Activated T-helper 1 cell treated with anti-CD3 and anti-CD28 coated beads, Interleukin-12 subunit alpha, Interleukin-12 subunit beta, Interleukin-2, Interleukin-4 antibody, amounts not matched to agents 30 ng/mL and 10 ng/mL and 1 ng/mL, durations not matched to agents 14 hours and 24 hours and 36 hours (primary cell): ENCODE results near the gene MTOR. TPM values are rescaled to one million over a fixed set of nuclear protein-coding genes. Genes with fewer than 3 reads are reported as not detected.
A peak's percentile ranks its signal among the peaks of the same experiment; 100 is the strongest.
"Not testable (repeated sequence)": the region's sequence is repeated elsewhere in the genome, so short reads cannot be mapped to it uniquely, and the experiment has no call there.

Experiments used
- DNase-seq: peaks from one replicate; pipeline ENCODE4 v3.0.0; 2021; ENCODE audit warnings: low spot score
- H3K27ac Mint-ChIP-seq: one replicate; pipeline ENCODE4 v1.8.0; 2021; ENCODE audit warnings: mild to moderate bottlenecking, mixed read lengths
- H3K27me3 Mint-ChIP-seq: one replicate; pipeline ENCODE4 v1.8.0; 2022; ENCODE audit warnings: mild to moderate bottlenecking, moderate library complexity, mixed read lengths; ENCODE audit not compliant: insufficient read depth
- H3K36me3 Mint-ChIP-seq: one replicate; pipeline ENCODE4 v1.8.0; 2021; ENCODE audit warnings: low read depth, mixed read lengths
- H3K4me1 Mint-ChIP-seq: one replicate; pipeline ENCODE4 v1.8.0; 2021; ENCODE audit warnings: low read depth, mixed read lengths
- H3K4me3 Mint-ChIP-seq: one replicate; pipeline ENCODE4 v1.8.0; 2021; ENCODE audit warnings: mild to moderate bottlenecking, moderate library complexity, mixed read lengths
- H3K9me3 Mint-ChIP-seq: one replicate; pipeline ENCODE4 v1.8.0; 2021; ENCODE audit warnings: mixed read lengths
- intact Hi-C: fragments of 100-400 bp; cut with micrococcal nuclease; formaldehyde crosslinking; loops from one replicate; pipeline ENCODE4 v1.15.1; 2024
- total RNA-seq: library from RNA; stranded (reverse); gene quantifications from 2 replicates; pipeline ENCODE4 v1.2.3, GENCODE V29; 2022

Gene MTOR
- total RNA-seq, 1 donor from 2014 or later: 48.7 TPM

DNA sequence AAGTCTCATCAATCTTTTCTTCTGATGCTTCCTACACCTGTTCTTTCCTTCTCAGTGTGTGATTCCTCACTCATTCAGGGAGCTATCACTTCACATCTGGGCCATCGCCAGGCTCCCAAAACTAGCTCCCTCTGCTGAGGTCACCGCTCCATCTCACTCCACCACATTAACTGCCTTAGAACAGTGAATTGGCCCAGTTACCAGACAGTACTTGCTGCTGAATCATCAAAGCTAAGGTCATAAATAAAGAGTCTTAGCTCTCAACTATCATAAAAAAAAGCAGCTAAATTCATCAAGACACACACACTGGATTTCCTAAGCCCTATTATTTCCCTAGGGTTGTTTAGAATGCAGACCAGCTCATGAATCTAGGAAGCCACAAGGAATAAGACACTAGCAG, 183.7 kb downstream of the MTOR start:
- Mint-ChIP-seq H3K4me1 (no peaks in the 10 kb centered on the region), H3K9me3 (no peaks in the 10 kb centered on the region), H3K27me3 (no peaks in the 10 kb centered on the region), H3K36me3 (peaks cover 43% of the 10 kb centered on the region), H3K27ac (no peak overlapping the region), H3K4me3 (no peak overlapping the region)
- DNase-seq: no peak
- intact Hi-C loops: no loop called here

DNA sequence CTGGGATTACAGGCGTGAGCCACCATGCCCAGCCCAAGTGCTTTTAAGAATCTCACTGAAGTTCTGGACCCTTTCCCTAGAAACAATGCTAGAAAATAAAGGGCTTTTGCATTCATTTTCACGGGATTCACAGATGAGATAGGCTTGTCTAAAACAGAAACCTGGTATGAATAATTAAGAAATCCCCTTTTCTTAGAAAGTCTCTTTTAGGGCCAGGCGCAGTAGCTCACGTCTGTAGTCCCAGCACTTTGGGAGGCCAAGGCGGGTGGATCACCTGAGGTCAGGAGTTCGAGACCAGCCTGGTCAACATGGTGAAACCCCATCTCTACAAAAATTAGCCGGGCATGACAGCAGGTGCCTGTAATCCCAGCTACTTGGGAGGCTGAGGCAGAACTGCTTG, 189.0 kb downstream of the MTOR start:
- intact Hi-C loops: loop anchor here (5.0 kb wide), 1 partner anchor 36 kb away; no protein-coding TSS in a partner anchor
- not testable (repeated sequence) for H3K4me3 Mint-ChIP-seq, H3K9me3 Mint-ChIP-seq, DNase-seq, H3K27ac Mint-ChIP-seq, H3K27me3 Mint-ChIP-seq, H3K4me1 Mint-ChIP-seq
- peaks cover 49% of the 10 kb centered on the region for H3K36me3 Mint-ChIP-seq

DNA sequence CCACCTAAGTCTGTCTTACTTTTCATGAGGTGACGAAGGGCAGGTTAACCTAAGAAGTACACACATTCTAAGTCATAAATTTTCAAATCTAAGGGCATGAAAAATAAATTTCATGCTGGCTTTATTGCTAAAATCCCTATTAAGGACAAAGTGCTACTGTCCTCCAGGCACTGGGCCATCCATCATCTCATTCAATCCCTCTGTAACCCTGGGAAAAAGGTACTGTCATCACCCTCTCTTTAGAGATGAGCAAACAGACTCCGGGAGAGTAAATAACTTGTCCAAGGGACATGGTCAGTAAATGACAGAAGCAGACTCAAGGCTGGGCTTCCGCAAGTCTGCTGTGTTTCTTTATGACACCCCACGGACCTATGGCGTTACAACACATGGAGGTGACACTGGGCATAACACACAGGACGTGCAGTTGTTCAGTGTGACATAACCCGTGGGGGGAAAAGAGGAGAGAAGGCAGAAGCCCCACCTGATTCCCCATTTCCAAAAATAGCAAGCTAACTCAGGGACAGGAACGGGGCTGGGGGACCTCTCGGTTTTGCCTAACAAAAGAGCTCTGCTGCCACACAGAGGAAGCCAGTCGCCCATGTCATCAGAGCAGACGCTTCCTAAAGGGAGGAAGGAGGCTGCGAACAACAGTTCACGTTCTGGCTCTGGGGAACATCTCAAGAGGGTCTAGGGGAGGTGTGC, 190.0 kb downstream of the MTOR start:
- H3K4me3 Mint-ChIP-seq: no peak overlapping the region
- H3K36me3 Mint-ChIP-seq: peaks cover 52% of the 10 kb centered on the region
- no peak for DNase-seq
- H3K9me3 Mint-ChIP-seq: no peaks in the 10 kb centered on the region
- intact Hi-C loops: loop anchor here (5.0 kb wide), 1 partner anchor 35 kb away; no protein-coding TSS in a partner anchor
- H3K27ac Mint-ChIP-seq: no peak overlapping the region
- H3K27me3 Mint-ChIP-seq: no peaks in the 10 kb centered on the region
- no peaks in the 10 kb centered on the region for H3K4me1 Mint-ChIP-seq

DNA sequence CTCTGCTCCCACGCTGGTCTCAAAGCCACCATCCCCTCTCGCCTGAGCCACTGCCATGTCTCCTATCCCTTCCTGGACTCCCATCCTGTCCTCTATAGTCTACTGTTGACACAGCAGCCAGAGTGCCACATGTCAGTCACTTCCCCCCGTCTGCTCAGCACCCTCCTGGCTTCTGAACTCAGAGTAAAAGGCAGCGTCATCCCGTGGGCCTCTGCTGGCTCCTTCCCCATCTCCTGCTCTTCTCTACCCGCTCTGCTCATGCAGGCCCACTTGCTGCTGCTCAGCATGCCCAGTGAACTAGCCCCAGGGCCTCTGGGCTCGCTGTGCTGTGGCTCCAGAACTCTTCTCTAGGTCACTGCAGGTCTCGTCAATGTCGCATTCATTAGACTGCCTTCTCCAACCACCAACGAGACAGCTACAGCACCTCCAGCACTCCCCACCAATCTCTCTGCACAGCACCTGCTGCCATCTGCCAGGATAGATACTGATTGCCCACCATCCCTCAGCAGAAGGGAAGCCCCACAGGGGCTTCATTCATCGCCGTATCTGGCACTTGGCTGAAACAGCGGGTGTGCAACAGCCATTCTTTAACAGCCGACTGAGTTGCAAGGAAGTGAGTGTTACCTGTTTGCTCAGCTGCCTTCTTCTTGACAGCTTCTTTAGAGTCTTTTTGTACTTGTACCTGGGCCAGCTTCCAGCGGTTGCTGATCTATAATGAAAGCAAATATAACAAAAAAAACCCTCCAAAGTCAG, 190.7 kb downstream of the MTOR start:
- Mint-ChIP-seq H3K27ac (peak overlapping the region; percentile 37), H3K36me3 (peaks cover 51% of the 10 kb centered on the region), H3K27me3 (no peaks in the 10 kb centered on the region), H3K4me3 (no peak overlapping the region), H3K4me1 (no peaks in the 10 kb centered on the region), H3K9me3 (no peaks in the 10 kb centered on the region)
- DNase-seq: no peak
- intact Hi-C loops: loop anchor here (5.0 kb wide), 1 partner anchor 34 kb away; no protein-coding TSS in a partner anchor

DNA sequence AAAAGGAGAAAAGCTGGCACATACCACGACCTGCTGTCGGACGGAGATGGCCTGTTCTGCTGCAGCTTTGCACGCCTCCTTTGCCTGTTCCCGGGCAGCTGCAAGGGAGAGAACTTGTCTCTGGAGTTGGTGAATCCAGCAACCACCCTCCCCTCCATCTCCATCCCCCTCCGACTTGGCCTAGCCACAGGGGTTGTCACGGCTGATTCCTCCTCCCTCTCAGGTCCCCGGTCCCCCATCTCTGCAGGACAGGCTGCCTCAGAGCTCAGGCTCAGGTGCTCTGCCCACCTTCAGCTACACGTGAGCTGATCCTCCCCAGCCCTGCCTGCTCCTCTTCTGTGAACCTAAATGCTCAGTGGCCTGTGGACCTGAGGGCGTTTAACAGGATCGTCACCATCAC, 191.5 kb downstream of the MTOR start:
- no peaks in the 10 kb centered on the region for H3K9me3 Mint-ChIP-seq
- no peaks in the 10 kb centered on the region for H3K4me1 Mint-ChIP-seq
- peaks cover 50% of the 10 kb centered on the region for H3K36me3 Mint-ChIP-seq
- no peak overlapping the region for H3K4me3 Mint-ChIP-seq
- no peak for DNase-seq
- no peak overlapping the region for H3K27ac Mint-ChIP-seq
- intact Hi-C loops: loop anchor here (5.0 kb wide), 1 partner anchor 34 kb away; no protein-coding TSS in a partner anchor
- no peaks in the 10 kb centered on the region for H3K27me3 Mint-ChIP-seq

DNA sequence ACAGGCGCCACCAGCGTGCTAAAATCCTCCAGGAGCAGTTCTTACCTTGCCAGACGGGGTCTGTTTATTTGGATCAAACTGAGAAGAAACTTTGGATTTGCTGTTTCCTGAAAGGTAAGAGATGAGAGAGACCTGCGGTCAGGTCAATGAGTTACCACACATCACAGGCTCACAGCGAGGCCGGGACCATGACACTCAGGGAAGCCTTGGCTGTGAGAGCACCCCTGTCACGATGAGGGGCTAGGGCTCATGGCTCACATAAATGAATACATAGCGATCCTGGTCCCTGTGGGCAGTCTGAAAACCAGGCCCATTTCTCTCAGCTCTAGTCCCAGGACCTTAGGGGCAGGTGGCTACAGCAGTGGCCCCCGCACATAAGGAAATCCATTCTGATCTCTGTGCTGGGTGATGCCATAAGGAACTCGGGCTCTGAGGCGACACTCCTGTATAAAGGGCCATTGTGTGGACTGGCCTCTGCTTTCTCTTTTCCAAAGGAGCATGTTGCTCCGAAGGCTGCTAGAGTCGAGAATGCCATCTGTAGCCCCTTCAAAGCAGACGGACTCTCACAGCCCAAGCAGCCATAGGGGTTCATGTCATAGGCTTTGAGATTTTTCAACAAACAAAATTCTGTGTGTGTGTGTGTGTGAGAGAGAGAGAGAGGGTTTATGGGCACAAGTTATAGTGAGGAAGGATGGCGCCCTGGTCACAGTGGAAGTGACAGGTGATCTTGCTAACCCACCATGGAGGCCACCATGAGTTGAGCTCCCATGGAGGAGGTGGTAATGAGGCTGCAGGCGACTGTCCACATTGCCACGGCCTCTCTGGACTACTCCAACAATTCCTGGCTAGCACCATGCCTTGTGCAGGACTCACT, 193.5 kb downstream of the MTOR start:
- intact Hi-C loops: loop anchor here (10.0 kb wide), 1 partner anchor 666 kb away; the partner anchor contains the start of gene AGTRAP
- no peak for DNase-seq
- Mint-ChIP-seq H3K36me3 (peaks cover 53% of the 10 kb centered on the region), H3K9me3 (no peaks in the 10 kb centered on the region), H3K4me3 (no peak overlapping the region), H3K27ac (no peak overlapping the region), H3K27me3 (no peaks in the 10 kb centered on the region), H3K4me1 (no peaks in the 10 kb centered on the region)

DNA sequence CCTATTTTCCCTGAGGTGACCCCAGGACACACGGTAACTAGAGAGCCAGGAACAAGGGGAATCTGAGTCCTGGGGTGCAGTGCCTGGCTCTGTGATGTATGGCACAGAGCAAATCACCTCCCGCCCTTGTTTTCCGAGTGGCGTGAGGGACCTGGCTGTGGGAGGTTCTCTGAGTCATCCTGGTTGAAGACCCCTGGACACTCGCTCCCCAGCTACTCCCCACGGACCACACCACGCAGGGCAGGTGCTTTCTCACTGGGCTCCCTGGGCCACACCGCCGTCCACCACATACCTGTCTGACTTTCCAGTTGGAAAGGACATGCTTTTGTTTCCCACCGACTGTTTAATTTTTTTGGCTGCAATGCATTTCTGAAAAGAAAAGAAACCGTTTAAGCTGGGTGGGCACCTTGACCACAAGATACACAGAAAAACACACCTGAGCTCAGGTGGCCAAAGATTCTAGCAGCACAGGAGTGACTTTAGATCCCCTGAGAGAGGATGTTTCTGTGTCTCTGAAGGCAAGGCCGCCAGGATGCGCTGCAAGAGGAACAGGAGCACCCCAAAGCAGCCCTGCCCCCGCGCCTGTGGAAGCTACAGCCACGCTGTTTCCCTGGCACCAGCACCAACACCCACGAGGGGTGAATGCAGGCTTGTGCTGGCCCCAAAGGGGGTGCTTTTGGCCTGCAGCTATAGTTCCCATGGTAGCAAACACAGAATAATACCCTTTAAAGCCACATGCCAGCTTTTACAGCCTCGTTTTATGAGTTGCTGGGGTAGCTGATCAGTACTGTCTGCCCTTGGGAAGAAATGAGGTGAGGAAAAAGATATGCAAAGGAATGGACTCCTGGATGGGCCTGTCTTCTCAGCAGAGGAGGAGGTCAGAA, 194.4 kb downstream of the MTOR start:
- H3K27ac Mint-ChIP-seq: no peak overlapping the region
- no peak overlapping the region for H3K4me3 Mint-ChIP-seq
- intact Hi-C loops: loop anchor here (10.0 kb wide), 1 partner anchor 667 kb away; the partner anchor contains the start of gene AGTRAP

DNA sequence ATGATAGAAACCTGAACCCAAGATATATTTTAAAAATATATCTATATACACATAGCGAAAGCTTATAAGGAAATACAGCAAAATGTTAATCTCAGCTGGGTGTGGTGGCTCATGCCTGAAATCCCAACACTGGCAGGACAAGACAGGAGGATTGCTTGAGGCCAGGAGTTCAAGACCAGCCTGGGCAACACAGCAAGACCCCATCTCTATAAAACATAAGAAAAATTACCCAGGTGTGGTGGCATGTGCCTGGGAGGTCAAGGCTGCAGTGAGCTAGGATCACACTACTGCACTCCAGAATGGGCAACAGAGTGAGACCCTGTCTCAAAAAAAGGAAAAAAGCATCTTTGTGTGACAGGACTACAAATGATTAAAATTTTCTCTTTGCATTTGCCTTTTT, 196.6 kb downstream of the MTOR start:
- H3K27ac Mint-ChIP-seq: no peak overlapping the region
- H3K27me3 Mint-ChIP-seq: no peaks in the 10 kb centered on the region
- no peak for DNase-seq
- peaks cover 26% of the 10 kb centered on the region for H3K4me1 Mint-ChIP-seq
- H3K36me3 Mint-ChIP-seq: peaks cover 47% of the 10 kb centered on the region
- no peaks in the 10 kb centered on the region for H3K9me3 Mint-ChIP-seq
- intact Hi-C loops: loop anchor here (10.0 kb wide), 1 partner anchor 669 kb away; the partner anchor contains the start of gene AGTRAP
- H3K4me3 Mint-ChIP-seq: no peak overlapping the region

More for the DNA sequence above, 194.4 kb downstream of the MTOR start:
- no peak for DNase-seq
- peaks cover 8% of the 10 kb centered on the region for H3K4me1 Mint-ChIP-seq
- peaks cover 57% of the 10 kb centered on the region for H3K36me3 Mint-ChIP-seq
- no peaks in the 10 kb centered on the region for H3K27me3 Mint-ChIP-seq
- no peaks in the 10 kb centered on the region for H3K9me3 Mint-ChIP-seq

DNA sequence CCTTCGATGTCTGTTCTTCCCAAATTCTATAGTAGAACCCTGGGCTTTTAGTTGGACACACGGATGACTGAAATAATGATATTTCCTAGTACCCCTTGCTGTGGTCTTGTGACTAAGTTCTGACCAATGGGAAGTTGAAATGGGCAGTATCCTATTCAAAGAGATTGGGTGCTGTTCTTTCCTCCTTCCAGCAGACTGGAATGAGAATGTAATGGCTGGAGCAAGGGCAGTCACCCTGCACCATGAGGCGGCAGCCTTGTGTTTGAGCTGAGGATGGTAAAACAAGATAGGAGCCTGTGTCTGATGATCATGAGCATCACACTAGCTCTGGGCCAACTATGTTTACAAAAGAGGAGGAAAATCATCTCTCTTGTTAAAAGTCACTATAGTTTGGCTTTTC, 197.4 kb downstream of the MTOR start:
- no peak for DNase-seq
- H3K4me1 Mint-ChIP-seq: peaks cover 30% of the 10 kb centered on the region
- no peaks in the 10 kb centered on the region for H3K9me3 Mint-ChIP-seq
- no peaks in the 10 kb centered on the region for H3K27me3 Mint-ChIP-seq
- intact Hi-C loops: loop anchor here (5.0 to 10.0 kb wide), 2 partner anchors 670 to 742 kb away; partner anchors contain the start of genes AGTRAP, CLCN6 and MTHFR
- peaks cover 47% of the 10 kb centered on the region for H3K36me3 Mint-ChIP-seq
- H3K27ac Mint-ChIP-seq: no peak overlapping the region
- H3K4me3 Mint-ChIP-seq: no peak overlapping the region

DNA sequence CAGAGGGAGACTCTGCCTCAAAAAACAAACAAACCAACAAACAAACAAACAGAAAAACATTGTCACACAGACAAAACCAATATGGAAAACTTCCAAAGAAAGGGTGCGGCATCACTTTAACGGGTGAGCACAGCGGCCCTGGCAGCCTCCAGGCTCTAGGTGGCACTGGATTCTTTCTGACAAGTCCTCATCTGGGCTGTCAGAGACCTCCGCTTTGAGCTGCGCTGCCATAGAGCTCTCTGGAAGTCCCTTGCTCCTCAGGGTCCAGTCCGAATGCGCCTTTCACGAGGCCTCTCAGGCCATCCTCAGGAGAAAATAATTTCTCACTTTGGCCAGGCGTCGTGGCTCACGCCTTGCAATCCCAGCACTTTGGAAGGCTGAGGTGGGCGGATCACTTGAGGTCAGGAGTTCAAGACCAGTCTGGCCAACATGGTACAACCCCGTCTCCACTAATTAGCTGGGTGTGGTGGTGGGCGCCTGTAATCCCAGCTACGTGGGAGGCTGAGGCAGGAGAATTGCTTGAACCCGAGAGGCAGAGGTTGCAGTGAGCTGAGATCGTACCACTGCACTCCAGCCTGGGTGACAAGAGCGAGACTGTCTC, 198.3 kb downstream of the MTOR start:
- DNase-seq, H3K27ac Mint-ChIP-seq, H3K27me3 Mint-ChIP-seq, H3K9me3 Mint-ChIP-seq, H3K4me3 Mint-ChIP-seq: not testable (repeated sequence)
- Mint-ChIP-seq H3K36me3 (peaks cover 43% of the 10 kb centered on the region), H3K4me1 (peaks cover 30% of the 10 kb centered on the region)
- intact Hi-C loops: loop anchor here (5.0 to 10.0 kb wide), 2 partner anchors 671 to 743 kb away; partner anchors contain the start of genes AGTRAP, CLCN6 and MTHFR

DNA sequence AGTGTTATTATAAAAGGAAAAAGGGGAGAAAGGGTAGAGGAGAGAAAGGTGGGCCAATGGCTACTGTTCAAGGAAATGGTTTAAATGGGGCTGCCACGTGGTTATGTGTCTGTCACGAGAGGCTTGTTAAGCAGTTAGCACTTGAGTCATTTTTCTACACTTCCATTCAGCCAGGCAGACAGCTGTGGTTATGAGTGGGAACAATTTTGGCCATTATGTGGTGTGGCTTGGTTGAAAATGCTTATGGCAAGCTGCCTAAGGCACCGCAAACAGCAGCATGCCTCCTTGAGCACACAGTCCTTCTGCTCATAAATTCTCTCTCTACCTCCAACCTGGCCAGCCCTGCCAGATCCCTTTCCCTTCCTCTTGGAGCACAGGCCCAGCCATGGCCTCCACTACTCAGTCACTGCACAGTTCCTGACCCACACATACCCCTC, 199.4 kb downstream of the MTOR start:
- peaks cover 42% of the 10 kb centered on the region for H3K36me3 Mint-ChIP-seq
- intact Hi-C loops: loop anchor here (5.0 to 10.0 kb wide), 2 partner anchors 672 to 744 kb away; partner anchors contain the start of genes AGTRAP, CLCN6 and MTHFR
- H3K27me3 Mint-ChIP-seq: no peaks in the 10 kb centered on the region
- H3K27ac Mint-ChIP-seq: peak overlapping the region; percentile 81
- H3K9me3 Mint-ChIP-seq: no peaks in the 10 kb centered on the region
- peak overlapping the region; percentile 63 for H3K4me3 Mint-ChIP-seq
- DNase-seq: peak; percentile 36
- peaks cover 30% of the 10 kb centered on the region for H3K4me1 Mint-ChIP-seq
